OCI-LY3 (cell line): ENCODE data around the gene RAP1GDS1.

Experiments used
- H2AFZ ChIP-seq: fragments of 200-600, 300-600 bp; shearing (Covaris generic); 2 replicates; pipeline ENCODE4 v1.6.0; 2014; ENCODE audit warnings: antibody characterized with exemption, low read depth, low read length
- H3K27ac ChIP-seq: fragments of 200-600, 300-600 bp; sonication (generic); 2 replicates; pipeline ENCODE4 v1.5.1; 2014; ENCODE audit warnings: mild to moderate bottlenecking, low read length, moderate library complexity, mixed read lengths
- H3K27me3 ChIP-seq: fragments of 200-600, 300-600 bp; sonication (generic); 2 replicates; pipeline ENCODE4 v1.6.1; 2014; ENCODE audit warnings: low read depth, low read length, mixed read lengths
- H3K36me3 ChIP-seq: fragments of 200-600, 300-600 bp; sonication (generic); replicated peaks from 2 replicates; pipeline ENCODE3; 2014; ENCODE audit warnings: low read depth, low read length, mixed read lengths
- H3K4me1 ChIP-seq: fragments of 300-600, 200-600 bp; sonication (generic); 2 replicates; pipeline ENCODE4 v1.6.1; 2014; ENCODE audit warnings: low read length, mixed read lengths
- H3K4me2 ChIP-seq: fragments of 200-600, 300-600 bp; sonication (generic); 2 replicates; pipeline ENCODE4 v1.6.1; 2014; ENCODE audit warnings: low read length, mixed read lengths
- H3K4me3 ChIP-seq: fragments of 300-600, 200-600 bp; sonication (generic); 2 replicates; pipeline ENCODE4 v1.5.1; 2014; ENCODE audit warnings: antibody characterized with exemption, mild to moderate bottlenecking, low read length, moderate library complexity
- H3K79me2 ChIP-seq: fragments of 300-600, 200-600 bp; shearing (Covaris generic); 2 replicates; pipeline ENCODE4 v1.6.1; 2014; ENCODE audit warnings: mild to moderate bottlenecking, low read length, mixed read lengths
- H3K9ac ChIP-seq: fragments of 300-600, 200-600 bp; shearing (Covaris generic); 2 replicates; pipeline ENCODE4 v1.6.0; 2014; ENCODE audit warnings: mild to moderate bottlenecking, low read length, moderate library complexity
- H3K9me3 ChIP-seq: fragments of 200-600, 300-600 bp; shearing (Covaris generic); 2 replicates; pipeline ENCODE4 v1.6.1; 2014; ENCODE audit warnings: low read length, mixed read lengths; ENCODE audit not compliant: insufficient read depth
- H4K20me1 ChIP-seq: fragments of 200-600, 300-600 bp; sonication (generic); 2 replicates; pipeline ENCODE4 v1.6.1; 2016; ENCODE audit warnings: low read length, mixed read lengths; ENCODE audit not compliant: insufficient read depth
- EZH2phosphoT487 ChIP-seq: fragments of 200-600 bp; shearing (Covaris generic); IDR thresholded peaks from 2 replicates; pipeline ENCODE4 v1.6.1; 2018; ENCODE audit warnings: antibody characterized with exemption, mixed run types, low read depth
- TF ChIP-seq, protein P1 (sequence below): fragments of 200-600, 300-600 bp; sonication (generic); IDR thresholded peaks from 2 replicates; pipeline ENCODE4 v1.5.1; 2014; ENCODE audit warnings: antibody characterized with exemption, low read length, low read depth

The RAP1GDS1 gene

DNA sequence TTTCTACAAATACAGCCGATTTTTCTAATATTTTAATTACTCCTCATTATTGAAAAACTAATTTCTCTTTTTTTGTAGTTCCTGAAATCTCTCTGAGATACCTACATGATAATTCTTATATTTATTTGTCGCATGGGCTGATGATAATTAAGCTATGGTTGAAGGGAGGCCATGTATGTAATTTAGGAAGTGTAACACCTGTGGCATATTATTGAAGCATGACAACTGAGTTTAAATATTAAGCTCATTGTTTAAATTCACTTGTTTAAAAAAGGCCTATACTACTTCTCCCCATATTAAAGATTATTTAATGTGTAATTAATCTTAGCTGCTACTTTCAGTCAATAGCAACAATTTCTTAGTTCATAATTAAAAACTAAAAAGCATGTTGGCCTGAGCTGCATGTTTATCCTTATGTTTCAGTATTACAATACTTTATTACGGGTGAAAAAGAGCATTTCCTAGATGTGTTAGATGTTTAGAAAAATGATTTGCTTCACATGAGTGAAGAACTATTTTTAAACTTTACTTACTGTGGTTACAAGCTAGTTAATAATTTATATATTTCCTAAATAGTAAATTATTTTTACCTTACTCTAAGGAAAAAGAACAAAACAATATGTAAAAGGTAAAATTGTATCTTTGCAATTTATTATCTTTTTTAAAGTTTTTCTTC lies 122.4 kb downstream of the RAP1GDS1 start:
- Histone ChIP-seq H3K27me3 (no peaks in the 10 kb centered on the region), H3K4me2 (no peak overlapping the region), H3K9ac (no peak overlapping the region), H3K36me3 (peaks cover 5% of the 10 kb centered on the region), H3K27ac (no peak overlapping the region), H3K4me1 (peaks cover 12% of the 10 kb centered on the region), H3K4me3 (no peak overlapping the region), H2AFZ (no peak overlapping the region), H4K20me1 (no peaks in the 10 kb centered on the region), H3K79me2 (no peaks in the 10 kb centered on the region), H3K9me3 (no peaks in the 10 kb centered on the region)
- no peak for TF ChIP-seq EZH2phosphoT487
- TF ChIP-seq, protein P1, sequence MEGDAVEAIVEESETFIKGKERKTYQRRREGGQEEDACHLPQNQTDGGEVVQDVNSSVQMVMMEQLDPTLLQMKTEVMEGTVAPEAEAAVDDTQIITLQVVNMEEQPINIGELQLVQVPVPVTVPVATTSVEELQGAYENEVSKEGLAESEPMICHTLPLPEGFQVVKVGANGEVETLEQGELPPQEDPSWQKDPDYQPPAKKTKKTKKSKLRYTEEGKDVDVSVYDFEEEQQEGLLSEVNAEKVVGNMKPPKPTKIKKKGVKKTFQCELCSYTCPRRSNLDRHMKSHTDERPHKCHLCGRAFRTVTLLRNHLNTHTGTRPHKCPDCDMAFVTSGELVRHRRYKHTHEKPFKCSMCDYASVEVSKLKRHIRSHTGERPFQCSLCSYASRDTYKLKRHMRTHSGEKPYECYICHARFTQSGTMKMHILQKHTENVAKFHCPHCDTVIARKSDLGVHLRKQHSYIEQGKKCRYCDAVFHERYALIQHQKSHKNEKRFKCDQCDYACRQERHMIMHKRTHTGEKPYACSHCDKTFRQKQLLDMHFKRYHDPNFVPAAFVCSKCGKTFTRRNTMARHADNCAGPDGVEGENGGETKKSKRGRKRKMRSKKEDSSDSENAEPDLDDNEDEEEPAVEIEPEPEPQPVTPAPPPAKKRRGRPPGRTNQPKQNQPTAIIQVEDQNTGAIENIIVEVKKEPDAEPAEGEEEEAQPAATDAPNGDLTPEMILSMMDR, result no peak

DNA sequence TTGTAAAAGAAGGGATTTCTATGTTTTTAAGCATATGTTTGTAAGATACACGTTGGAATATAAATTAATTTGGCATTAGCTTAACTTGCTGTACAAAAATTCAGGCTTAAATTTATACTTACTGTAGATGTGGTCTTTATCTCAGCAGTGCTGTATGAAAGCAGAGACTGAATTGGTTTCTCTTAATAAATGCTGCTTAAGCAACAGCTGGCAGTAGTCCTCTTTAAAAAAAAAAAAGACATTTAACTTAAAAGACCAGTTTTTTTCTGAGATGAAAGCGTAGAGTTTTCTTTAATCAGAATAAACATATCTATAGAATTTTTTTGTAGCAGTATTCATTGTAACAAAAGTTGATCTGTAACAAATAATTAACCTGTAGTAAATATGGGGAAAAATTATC lies 124.6 kb downstream of the RAP1GDS1 start:
- no peak for TF ChIP-seq EZH2phosphoT487
- TF ChIP-seq, protein P1, result no peak
- H3K9me3 ChIP-seq, result no peaks in the 10 kb centered on the region
- no peak overlapping the region for H3K27ac ChIP-seq
- no peaks in the 10 kb centered on the region for H3K79me2 ChIP-seq
- no peaks in the 10 kb centered on the region for H4K20me1 ChIP-seq
- no peaks in the 10 kb centered on the region for H3K27me3 ChIP-seq
- no peak overlapping the region for H3K4me2 ChIP-seq
- H3K4me1 ChIP-seq, result peaks cover 12% of the 10 kb centered on the region
- no peak overlapping the region for H3K9ac ChIP-seq
- no peak overlapping the region for H2AFZ ChIP-seq
- H3K36me3 ChIP-seq, result peaks cover 5% of the 10 kb centered on the region
- no peak overlapping the region for H3K4me3 ChIP-seq

DNA sequence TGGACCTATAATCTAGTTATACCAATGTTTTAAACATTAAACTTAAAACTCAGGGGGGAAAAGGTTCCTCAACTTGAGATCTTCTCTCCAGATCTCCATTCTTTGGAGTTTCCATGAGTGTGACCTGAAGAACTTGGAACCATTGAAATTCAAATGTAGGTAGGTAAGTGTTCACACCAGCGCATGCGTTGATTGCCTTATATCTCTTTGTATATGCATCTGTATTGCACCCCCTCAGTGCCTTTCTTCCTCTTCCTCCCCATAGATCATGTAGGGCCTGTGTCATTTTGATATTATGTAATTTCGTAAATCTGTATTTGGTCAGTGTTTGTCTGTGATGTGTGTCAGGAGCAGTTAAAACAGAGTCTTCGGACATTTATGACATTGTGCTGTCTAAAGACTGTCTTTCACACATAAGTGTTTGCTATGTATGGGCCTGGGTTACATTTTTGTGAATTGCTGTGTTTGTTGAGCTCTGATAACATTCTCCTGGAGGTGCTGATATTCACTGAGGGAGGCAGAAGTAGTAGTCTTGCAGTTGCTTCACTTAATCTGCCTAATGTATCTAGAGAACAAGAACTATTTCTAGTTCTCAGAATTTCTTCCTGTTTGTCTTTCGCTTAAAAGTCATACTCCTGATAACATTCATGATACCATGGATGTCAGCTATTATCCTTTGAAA lies 126.3 kb downstream of the RAP1GDS1 start:
- Histone ChIP-seq H3K36me3 (peaks cover 4% of the 10 kb centered on the region), H4K20me1 (no peaks in the 10 kb centered on the region), H3K4me2 (no peak overlapping the region), H2AFZ (no peak overlapping the region), H3K9ac (no peak overlapping the region), H3K27me3 (no peaks in the 10 kb centered on the region), H3K27ac (no peak overlapping the region), H3K9me3 (no peaks in the 10 kb centered on the region), H3K4me3 (no peak overlapping the region), H3K4me1 (peaks cover 12% of the 10 kb centered on the region), H3K79me2 (no peaks in the 10 kb centered on the region)
- TF ChIP-seq, protein P1, result no peak
- no peak for TF ChIP-seq EZH2phosphoT487

DNA sequence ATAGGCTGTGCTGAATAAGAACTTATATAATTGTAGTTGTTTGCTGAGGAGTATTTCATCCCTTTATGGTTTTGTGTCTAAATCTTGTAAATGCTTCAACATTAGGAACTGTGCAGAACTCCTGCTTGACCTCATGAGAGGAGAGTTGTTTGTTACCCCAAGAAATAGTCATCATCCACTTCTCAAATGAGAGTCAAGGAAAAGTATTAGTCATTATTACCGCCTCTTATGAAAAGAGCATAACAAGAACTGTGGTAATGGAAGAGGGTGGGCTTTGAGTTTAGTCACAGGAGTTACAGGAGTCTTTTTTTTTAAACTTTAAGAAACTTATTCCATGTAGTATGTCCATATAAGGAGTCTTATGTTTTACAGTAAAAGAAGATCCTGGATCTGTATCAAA lies 132.9 kb downstream of the RAP1GDS1 start:
- no peak overlapping the region for H3K4me2 ChIP-seq
- TF ChIP-seq, protein P1, result no peak
- no peak for TF ChIP-seq EZH2phosphoT487
- H3K4me3 ChIP-seq, result no peak overlapping the region
- H3K79me2 ChIP-seq, result no peaks in the 10 kb centered on the region
- no peak overlapping the region for H3K27ac ChIP-seq
- peaks cover 19% of the 10 kb centered on the region for H3K36me3 ChIP-seq
- no peaks in the 10 kb centered on the region for H4K20me1 ChIP-seq
- H3K4me1 ChIP-seq, result no peaks in the 10 kb centered on the region
- no peak overlapping the region for H3K9ac ChIP-seq
- H2AFZ ChIP-seq, result no peak overlapping the region
- H3K9me3 ChIP-seq, result no peaks in the 10 kb centered on the region
- no peaks in the 10 kb centered on the region for H3K27me3 ChIP-seq
